SK-N-SH (cell line): Measurements from ENCODE around the gene CDH3. TPM values are rescaled to one million over a fixed set of nuclear protein-coding genes. Genes with fewer than 3 reads are reported as not detected.

Experiments used
- CTCF ChIA-PET: fragments of 300-600, 350-600 bp; formaldehyde crosslinking; extraction: SDS; loops from one replicate; lab custom pipeline; 2021; lab: Yijun Ruan, JAX
- POLR2A ChIA-PET: fragments of 350-600 bp; sonication (Branson Sonifier 250); formaldehyde crosslinking; extraction: SDS; loops from one replicate; lab custom pipeline; 2020; ENCODE audit warnings: antibody characterized with exemption, inconsistent platforms; lab: Yijun Ruan, JAX
- DNase-seq: peaks from one replicate; pipeline ENCODE4 v3.0.0; 2012
- H2AFZ ChIP-seq: fragments of 200-600 bp; sonication (generic); 2 replicates; pipeline ENCODE4 v1.8.1; 2016; ENCODE audit warnings: antibody characterized with exemption, mild to moderate bottlenecking, low read depth
- H3F3A ChIP-seq: fragments of 200-600 bp; sonication (generic); replicated peaks from 2 replicates; pipeline ENCODE3; 2016; ENCODE audit warnings: antibody characterized with exemption, mild to moderate bottlenecking; ENCODE audit not compliant: insufficient read depth
- H3K27ac ChIP-seq, 2 experiments: fragments of 200-500 bp in 1 of 2; fragments of 200-600 bp in 1 of 2; sonication (Bioruptor generic) in 1 of 2; sonication (generic), shearing (Covaris generic) in 1 of 2; 2 replicates each; pipeline versions ENCODE4 v1.5.1 to v1.6.1; 2014 to 2016; ENCODE audit warnings: low read depth in 2 of 2, inconsistent platforms in 1 of 2, low read length in 1 of 2, mild to moderate bottlenecking in 1 of 2, mixed read lengths in 1 of 2
- H3K27me3 ChIP-seq: fragments of 200-600 bp; sonication (generic), shearing (Covaris generic); 2 replicates; pipeline ENCODE4 v1.6.1; 2016; ENCODE audit warnings: mixed run types; ENCODE audit not compliant: insufficient read depth
- H3K36me3 ChIP-seq, 2 experiments: fragments of 200-500 bp in 1 of 2; fragments of 200-600 bp in 1 of 2; sonication (Bioruptor generic) in 1 of 2; sonication (generic) in 1 of 2; replicated peaks in 1 of 2; 2 replicates each; pipeline versions ENCODE3 to v1.5.1; 2014 to 2016; ENCODE audit warnings: low read length in 1 of 2, mild to moderate bottlenecking in 1 of 2; ENCODE audit not compliant: insufficient read depth in 2 of 2, control insufficient read depth in 1 of 2
- H3K4me1 ChIP-seq, 2 experiments: fragments of 200-500 bp in 1 of 2; fragments of 200-600 bp in 1 of 2; sonication (Bioruptor generic) in 1 of 2; sonication (generic), shearing (Covaris generic) in 1 of 2; 2 replicates each; pipeline versions ENCODE4 v1.5.1 to v1.6.1; 2014 to 2016; ENCODE audit warnings: low read depth in 1 of 2, low read length in 1 of 2, mixed run types in 1 of 2; ENCODE audit not compliant: insufficient read depth in 2 of 2, control insufficient read depth in 1 of 2
- H3K4me2 ChIP-seq: fragments of 200-600 bp; sonication (generic), shearing (Covaris generic); 2 replicates; pipeline ENCODE4 v1.6.1; 2017; ENCODE audit warnings: mixed run types
- H3K4me3 ChIP-seq, 2 experiments: fragments of 200-500 bp in 1 of 2; fragments of 200-600 bp in 1 of 2; sonication (Bioruptor generic) in 1 of 2; sonication (generic), shearing (Covaris generic) in 1 of 2; 2 replicates each; pipeline versions ENCODE4 v1.5.1 to v1.8.1; 2014 to 2016; ENCODE audit warnings: low read depth in 2 of 2, inconsistent platforms in 1 of 2, low read length in 1 of 2, mild to moderate bottlenecking in 1 of 2, mixed read lengths in 1 of 2, moderate library complexity in 1 of 2
- H3K79me2 ChIP-seq: fragments of 200-600 bp; sonication (generic); 2 replicates; pipeline ENCODE4 v1.8.1; 2017; ENCODE audit warnings: mild to moderate bottlenecking; ENCODE audit not compliant: insufficient read depth
- H3K9ac ChIP-seq: fragments of 200-600 bp; sonication (generic); 2 replicates; pipeline ENCODE4 v1.6.1; 2017; ENCODE audit warnings: mixed run types
- H3K9me2 ChIP-seq: fragments of 200-600 bp; sonication (generic); 2 replicates; pipeline ENCODE4 v1.6.1; 2017; ENCODE audit warnings: mixed run types
- H3K9me3 ChIP-seq: fragments of 200-600 bp; sonication (generic); 2 replicates; pipeline ENCODE4 v1.6.1; 2017; ENCODE audit warnings: mixed run types, mild to moderate bottlenecking, moderate library complexity
- H4K20me1 ChIP-seq: fragments of 200-600 bp; sonication (generic); 2 replicates; pipeline ENCODE4 v1.6.1; 2017; ENCODE audit warnings: mild to moderate bottlenecking, mixed run types; ENCODE audit not compliant: insufficient read depth
- CTCF ChIP-seq: fragments of 200-600 bp; sonication (generic); IDR thresholded peaks from 2 replicates; pipeline ENCODE4 v1.6.1; 2017; ENCODE audit warnings: antibody characterized with exemption, mild to moderate bottlenecking, moderate library complexity
- ELF1 ChIP-seq: IDR thresholded peaks from 2 replicates; pipeline ENCODE4 v1.4.0; 2012
- EP300 ChIP-seq, 2 experiments: IDR thresholded peaks; 2 replicates each; pipeline versions ENCODE4 v1.4.0 to v1.6.1; 2012; ENCODE audit warnings: borderline replicate concordance in 1 of 2, low read depth in 1 of 2, low read length in 1 of 2
- EZH2phosphoT487 ChIP-seq: fragments of 200-600 bp; sonication (generic); IDR thresholded peaks from 2 replicates; pipeline ENCODE4 v1.6.1; 2017; ENCODE audit warnings: low read depth, mixed run types, mild to moderate bottlenecking, antibody characterized with exemption, moderate library complexity, borderline replicate concordance
- FOXJ3 ChIP-seq: sonication (generic); formaldehyde crosslinking; IDR thresholded peaks from 2 replicates; pipeline ENCODE4 v1.5.1; 2020; ENCODE audit warnings: mild to moderate bottlenecking, missing genetic modification reagents
- MAX ChIP-seq: IDR thresholded peaks from 2 replicates; pipeline ENCODE4 v1.4.0; 2012; ENCODE audit warnings: low read depth
- MXI1 ChIP-seq: IDR thresholded peaks from 2 replicates; pipeline ENCODE4 v1.6.1; 2012; ENCODE audit warnings: mild to moderate bottlenecking, low read depth, low read length, improper control_type of control experiment
- RCOR1 ChIP-seq: fragments of 150-350 bp; IDR thresholded peaks from 2 replicates; pipeline ENCODE4 v1.6.1; 2017; ENCODE audit warnings: antibody characterized with exemption, low read length
- RFX5 ChIP-seq: IDR thresholded peaks from 2 replicates; pipeline ENCODE4 v1.6.1; 2012; ENCODE audit warnings: mild to moderate bottlenecking, improper control_type of control experiment, low read length
- SMC3 ChIP-seq: IDR thresholded peaks from 2 replicates; pipeline ENCODE4 v1.6.1; 2012; ENCODE audit warnings: low read depth, low read length, improper control_type of control experiment
- TAF1 ChIP-seq: IDR thresholded peaks from 2 replicates; pipeline ENCODE4 v1.6.1; 2012; ENCODE audit warnings: low read depth, mild to moderate bottlenecking, low read length, moderate library complexity, borderline replicate concordance
- TCF12 ChIP-seq: IDR thresholded peaks from 2 replicates; pipeline ENCODE4 v1.4.0; 2012
- TEAD4 ChIP-seq: IDR thresholded peaks from 2 replicates; pipeline ENCODE4 v1.4.0; 2012; ENCODE audit warnings: mild to moderate bottlenecking, borderline replicate concordance; ENCODE audit not compliant: insufficient read depth
- WGBS: methylation state at CpG from one replicate; pipeline ENCODE4 v1.1.6; 2017; ENCODE audit warnings: low lambda C conversion rate; 5-methylcytosine and 5-hydroxymethylcytosine counted together
- polyA plus RNA-seq, 3 experiments: library from polyadenylated mRNA; depleted of rRNA; stranded (reverse); fragments of >200 nt; gene quantifications; 2 replicates each; pipeline ENCODE4 v1.2.3, GENCODE V29; 2012
- TF ChIP-seq, protein P1 (sequence below): IDR thresholded peaks from 2 replicates; pipeline ENCODE4 v1.4.0; 2012; ENCODE audit warnings: low read depth, borderline replicate concordance
- TF ChIP-seq, protein P2 (sequence below): fragments of 150-350 bp; IDR thresholded peaks from 2 replicates; pipeline ENCODE4 v1.6.1; 2017; ENCODE audit warnings: antibody characterized with exemption, low read length, low read depth, borderline replicate concordance
- TF ChIP-seq, protein P3 (sequence below): IDR thresholded peaks from 2 replicates; pipeline ENCODE4 v1.6.1; 2012; ENCODE audit warnings: mild to moderate bottlenecking, low read depth, low read length, moderate library complexity

CDH3 gene
- polyA plus RNA-seq, 1 of the 3 experiments (the other 2 are of a cell fraction): not detected

DNA sequence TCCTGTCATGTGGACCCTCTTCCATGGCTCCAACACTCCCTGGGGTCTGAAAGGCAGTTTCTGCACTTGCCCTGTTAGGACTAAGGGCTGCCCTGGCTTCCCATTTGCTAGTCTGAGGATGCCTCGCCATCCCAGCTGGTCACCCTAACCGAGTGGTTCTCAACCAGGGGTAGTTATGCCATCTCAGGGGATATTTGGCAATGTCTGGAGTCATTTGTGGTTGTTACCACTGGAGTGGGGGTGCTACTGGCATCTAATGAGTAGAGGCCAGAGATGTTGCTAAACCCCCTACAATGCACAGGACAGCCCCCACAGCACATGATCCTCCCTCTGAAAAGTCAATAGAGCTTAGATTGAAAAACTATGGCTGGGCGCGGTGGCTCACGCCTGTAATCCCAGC lies 65.1 kb downstream of the CDH3 start:
- Histone ChIP-seq H3K79me2 (no peaks in the 10 kb centered on the region), H3F3A (no peaks in the 10 kb centered on the region), H3K4me1 (no peaks in the 10 kb centered on the region)
- DNase-seq: no peak
- TF ChIP-seq TEAD4: no peak
- no peak for TF ChIP-seq MAX
- TF ChIP-seq EZH2phosphoT487: no peak
- TF ChIP-seq TCF12: no peak
- no peak for TF ChIP-seq RFX5
- no peak for TF ChIP-seq CTCF
- no peak for TF ChIP-seq EP300 (IDR thresholded peaks at IDR 0.05; ENCODE audit: borderline replicate concordance in 1 of 2, low read depth in 1 of 2, low read length in 1 of 2)
- no peak for TF ChIP-seq TAF1
- no peak for TF ChIP-seq RCOR1
- TF ChIP-seq SMC3: no peak
- no peak for TF ChIP-seq FOXJ3
- TF ChIP-seq, protein P1, sequence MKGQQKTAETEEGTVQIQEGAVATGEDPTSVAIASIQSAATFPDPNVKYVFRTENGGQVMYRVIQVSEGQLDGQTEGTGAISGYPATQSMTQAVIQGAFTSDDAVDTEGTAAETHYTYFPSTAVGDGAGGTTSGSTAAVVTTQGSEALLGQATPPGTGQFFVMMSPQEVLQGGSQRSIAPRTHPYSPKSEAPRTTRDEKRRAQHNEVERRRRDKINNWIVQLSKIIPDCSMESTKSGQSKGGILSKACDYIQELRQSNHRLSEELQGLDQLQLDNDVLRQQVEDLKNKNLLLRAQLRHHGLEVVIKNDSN: no peak
- TF ChIP-seq MXI1: no peak
- TF ChIP-seq, protein P2, sequence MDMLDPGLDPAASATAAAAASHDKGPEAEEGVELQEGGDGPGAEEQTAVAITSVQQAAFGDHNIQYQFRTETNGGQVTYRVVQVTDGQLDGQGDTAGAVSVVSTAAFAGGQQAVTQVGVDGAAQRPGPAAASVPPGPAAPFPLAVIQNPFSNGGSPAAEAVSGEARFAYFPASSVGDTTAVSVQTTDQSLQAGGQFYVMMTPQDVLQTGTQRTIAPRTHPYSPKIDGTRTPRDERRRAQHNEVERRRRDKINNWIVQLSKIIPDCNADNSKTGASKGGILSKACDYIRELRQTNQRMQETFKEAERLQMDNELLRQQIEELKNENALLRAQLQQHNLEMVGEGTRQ: no peak
- no peak for TF ChIP-seq ELF1
- TF ChIP-seq, protein P3, sequence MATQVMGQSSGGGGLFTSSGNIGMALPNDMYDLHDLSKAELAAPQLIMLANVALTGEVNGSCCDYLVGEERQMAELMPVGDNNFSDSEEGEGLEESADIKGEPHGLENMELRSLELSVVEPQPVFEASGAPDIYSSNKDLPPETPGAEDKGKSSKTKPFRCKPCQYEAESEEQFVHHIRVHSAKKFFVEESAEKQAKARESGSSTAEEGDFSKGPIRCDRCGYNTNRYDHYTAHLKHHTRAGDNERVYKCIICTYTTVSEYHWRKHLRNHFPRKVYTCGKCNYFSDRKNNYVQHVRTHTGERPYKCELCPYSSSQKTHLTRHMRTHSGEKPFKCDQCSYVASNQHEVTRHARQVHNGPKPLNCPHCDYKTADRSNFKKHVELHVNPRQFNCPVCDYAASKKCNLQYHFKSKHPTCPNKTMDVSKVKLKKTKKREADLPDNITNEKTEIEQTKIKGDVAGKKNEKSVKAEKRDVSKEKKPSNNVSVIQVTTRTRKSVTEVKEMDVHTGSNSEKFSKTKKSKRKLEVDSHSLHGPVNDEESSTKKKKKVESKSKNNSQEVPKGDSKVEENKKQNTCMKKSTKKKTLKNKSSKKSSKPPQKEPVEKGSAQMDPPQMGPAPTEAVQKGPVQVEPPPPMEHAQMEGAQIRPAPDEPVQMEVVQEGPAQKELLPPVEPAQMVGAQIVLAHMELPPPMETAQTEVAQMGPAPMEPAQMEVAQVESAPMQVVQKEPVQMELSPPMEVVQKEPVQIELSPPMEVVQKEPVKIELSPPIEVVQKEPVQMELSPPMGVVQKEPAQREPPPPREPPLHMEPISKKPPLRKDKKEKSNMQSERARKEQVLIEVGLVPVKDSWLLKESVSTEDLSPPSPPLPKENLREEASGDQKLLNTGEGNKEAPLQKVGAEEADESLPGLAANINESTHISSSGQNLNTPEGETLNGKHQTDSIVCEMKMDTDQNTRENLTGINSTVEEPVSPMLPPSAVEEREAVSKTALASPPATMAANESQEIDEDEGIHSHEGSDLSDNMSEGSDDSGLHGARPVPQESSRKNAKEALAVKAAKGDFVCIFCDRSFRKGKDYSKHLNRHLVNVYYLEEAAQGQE: no peak
- TF ChIP-seq, all 33 proteins: peak for 0
- H3K27ac ChIP-seq: no peak overlapping the region
- H3K36me3 ChIP-seq: no peaks in the 10 kb centered on the region
- no peaks in the 10 kb centered on the region; the same call in 1 of the 2 replicates for H3K27me3 ChIP-seq
- ChIA-PET POLR2A (no interaction called here), CTCF (interaction anchor here (1.0 kb wide), 1 partner anchor 90 kb away, joined by 3 read pairs; no protein-coding TSS in a partner anchor)
- H3K9me3 ChIP-seq: no peaks in the 10 kb centered on the region
- H4K20me1 ChIP-seq: no peaks in the 10 kb centered on the region
- no peaks in the 10 kb centered on the region for H3K9me2 ChIP-seq
- H3K4me3 ChIP-seq: no peak overlapping the region
- H2AFZ ChIP-seq: no peak overlapping the region
- H3K4me2 ChIP-seq: no peak overlapping the region
- WGBS: 94% methylated on average over 3 of the region's 5 CpGs
- H3K9ac ChIP-seq: no peak overlapping the region
